Immature natural killer cell (primary cell): ENCODE data around the gene ZNF691. TPM values are rescaled to one million over a fixed set of nuclear protein-coding genes. Genes with fewer than 3 reads are reported as not detected.
A peak's percentile ranks its signal among the peaks of the same experiment; 100 is the strongest.
"Not testable (repeated sequence)": the region's sequence is repeated elsewhere in the genome, so short reads cannot be mapped to it uniquely, and the experiment has no call there.

Experiments used
- DNase-seq, 3 donors: peaks; one replicate each; pipeline ENCODE4 v3.0.0; 2022; ENCODE audit warnings: mixed read lengths in 1 of 3
- H3K27ac Mint-ChIP-seq, 6 donors: one replicate each; pipeline ENCODE4 v1.8.0; 2020; ENCODE audit warnings: mixed read lengths in 6 of 6, mild to moderate bottlenecking in 5 of 6, inconsistent platforms in 4 of 6, moderate library complexity in 3 of 6
- H3K27me3 Mint-ChIP-seq, 3 donors: one replicate each; pipeline ENCODE4 v1.8.0; 2020 to 2021; ENCODE audit warnings: low read depth in 3 of 3, mild to moderate bottlenecking in 3 of 3, mixed read lengths in 3 of 3, moderate library complexity in 3 of 3, inconsistent platforms in 1 of 3
- H3K36me3 Mint-ChIP-seq, 3 donors: one replicate each; pipeline ENCODE4 v1.8.0; 2020; ENCODE audit warnings: mixed read lengths in 3 of 3, inconsistent platforms in 2 of 3, mild to moderate bottlenecking in 2 of 3
- H3K4me1 Mint-ChIP-seq, 2 donors: one replicate each; pipeline ENCODE4 v1.8.0; 2020; ENCODE audit warnings: inconsistent platforms in 2 of 2, mild to moderate bottlenecking in 2 of 2, mixed read lengths in 2 of 2, moderate library complexity in 1 of 2
- H3K4me3 Mint-ChIP-seq, 5 donors: one replicate each; pipeline ENCODE4 v1.8.0; 2020; ENCODE audit warnings: mild to moderate bottlenecking in 5 of 5, mixed read lengths in 5 of 5, inconsistent platforms in 3 of 5, moderate library complexity in 3 of 5
- H3K9me3 Mint-ChIP-seq, 6 donors: one replicate each; pipeline ENCODE4 v1.8.0; 2020; ENCODE audit warnings: mild to moderate bottlenecking in 6 of 6, mixed read lengths in 6 of 6, inconsistent platforms in 4 of 6, moderate library complexity in 3 of 6
- polyA plus RNA-seq, 3 donors: library from polyadenylated mRNA; unstranded; fragments of 300-500 nt; fragmentation: Illumina TruSeq; gene quantifications; one replicate each; pipeline ENCODE4 v1.2.3, GENCODE V29; 2021

The ZNF691 gene
- polyA plus RNA-seq, 3 donors from 2014 or later = 5.2 to 10.2 (median 7.1) TPM

DNA sequence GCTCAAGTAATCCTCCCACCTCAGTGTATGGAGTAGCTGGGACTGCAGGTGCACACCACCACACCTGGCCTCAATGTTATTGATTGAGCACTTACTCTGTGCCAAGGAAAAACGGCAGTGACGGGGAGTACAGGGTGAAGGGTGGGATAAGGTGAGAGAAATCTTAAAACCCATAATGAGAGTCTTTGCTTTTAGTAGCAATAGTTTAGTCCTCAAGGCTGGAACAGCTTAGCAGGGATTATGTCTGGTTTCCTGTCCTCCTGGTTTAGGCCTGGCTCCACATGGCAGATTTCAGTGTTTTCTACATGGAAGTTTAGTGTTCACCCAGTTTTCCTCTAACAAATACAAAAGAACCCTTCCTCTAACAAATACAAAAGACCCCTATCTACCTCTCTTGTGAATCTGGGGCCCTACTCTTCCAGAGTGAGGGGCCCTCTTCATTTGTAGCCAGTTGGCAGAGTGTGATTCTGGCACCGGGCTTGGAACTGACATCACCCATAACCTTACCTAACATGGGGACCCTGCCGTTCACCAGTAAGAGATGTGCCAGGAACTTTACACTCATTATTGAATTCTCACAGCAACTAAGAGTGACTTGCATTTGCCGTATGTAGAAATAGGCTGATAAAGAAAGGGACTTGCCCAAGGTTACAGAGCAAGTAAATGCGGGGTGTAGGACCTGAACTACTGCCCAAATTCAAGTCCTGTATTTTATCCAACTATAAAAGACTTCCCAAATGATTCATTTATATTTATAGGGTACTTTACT, 6.9 kb downstream of the ZNF691 start:
- peaks cover under 1 to 5% (median 2%) of the 10 kb centered on the region in 3 donors for H3K27me3 Mint-ChIP-seq
- H3K36me3 Mint-ChIP-seq = peaks cover 7 to 22% (median 22%) of the 10 kb centered on the region in 3 donors
- H3K27ac Mint-ChIP-seq = peak overlapping the region in 2 of 6 donors; percentile 12 to 21
- H3K9me3 Mint-ChIP-seq = no peaks in the 10 kb centered on the region
- no peak for DNase-seq
- peaks cover 6 to 10% of the 10 kb centered on the region in 2 donors for H3K4me1 Mint-ChIP-seq
- no peak overlapping the region for H3K4me3 Mint-ChIP-seq

DNA sequence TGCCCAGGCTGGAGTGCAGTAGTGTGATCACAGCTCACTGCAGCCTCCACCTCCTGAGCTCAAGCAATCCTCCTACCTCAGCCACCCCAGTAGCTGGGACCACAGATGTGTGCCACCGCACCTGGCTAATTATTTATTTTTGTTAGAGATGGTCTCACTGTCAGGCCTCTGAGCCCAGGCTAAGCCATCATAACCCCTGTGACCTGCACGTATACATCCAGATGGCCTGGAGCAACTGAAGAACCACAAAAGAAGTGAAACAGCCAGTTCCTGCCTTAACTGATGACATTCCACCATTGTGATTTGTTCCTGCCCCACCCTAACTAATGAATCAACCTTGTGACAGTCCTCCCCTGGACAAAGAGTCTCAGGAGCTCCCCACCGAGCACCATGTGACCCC, 10.1 kb downstream of the ZNF691 start:
- peaks cover 9 to 18% (median 13%) of the 10 kb centered on the region in 3 donors for H3K36me3 Mint-ChIP-seq
- H3K4me1 Mint-ChIP-seq, H3K27ac Mint-ChIP-seq, DNase-seq, H3K4me3 Mint-ChIP-seq: not testable (repeated sequence)
- peaks cover 10 to 20% (median 13%) of the 10 kb centered on the region in 3 donors for H3K27me3 Mint-ChIP-seq
- H3K9me3 Mint-ChIP-seq = peaks cover 0 to 13% (median 9%) of the 10 kb centered on the region in 6 donors

DNA sequence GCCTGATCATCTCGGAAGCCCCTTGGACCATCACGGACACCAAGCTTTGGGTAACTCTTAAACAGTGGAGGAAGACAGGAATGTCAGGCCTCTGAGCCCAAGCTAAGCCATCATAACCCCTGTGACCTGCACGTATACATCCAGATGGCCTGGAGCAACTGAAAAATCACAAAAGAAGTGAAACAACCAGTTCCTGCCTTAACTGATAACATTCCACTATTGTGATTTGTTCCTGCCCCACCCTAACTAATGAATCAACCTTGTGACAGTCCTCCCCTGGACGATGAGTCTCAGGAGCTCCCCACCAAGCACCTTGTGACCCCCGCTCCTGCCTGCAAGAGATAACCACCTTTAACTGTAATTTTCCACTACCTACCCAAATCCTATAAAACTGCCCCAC, 13.0 kb downstream of the ZNF691 start:
- not testable (repeated sequence) for H3K4me1 Mint-ChIP-seq, H3K4me3 Mint-ChIP-seq, DNase-seq, H3K27ac Mint-ChIP-seq
- H3K9me3 Mint-ChIP-seq = peaks cover 1 to 23% (median 12%) of the 10 kb centered on the region in 6 donors
- H3K27me3 Mint-ChIP-seq = peaks cover 10 to 28% (median 18%) of the 10 kb centered on the region in 3 donors
- H3K36me3 Mint-ChIP-seq = peaks cover 9 to 13% (median 11%) of the 10 kb centered on the region in 3 donors

DNA sequence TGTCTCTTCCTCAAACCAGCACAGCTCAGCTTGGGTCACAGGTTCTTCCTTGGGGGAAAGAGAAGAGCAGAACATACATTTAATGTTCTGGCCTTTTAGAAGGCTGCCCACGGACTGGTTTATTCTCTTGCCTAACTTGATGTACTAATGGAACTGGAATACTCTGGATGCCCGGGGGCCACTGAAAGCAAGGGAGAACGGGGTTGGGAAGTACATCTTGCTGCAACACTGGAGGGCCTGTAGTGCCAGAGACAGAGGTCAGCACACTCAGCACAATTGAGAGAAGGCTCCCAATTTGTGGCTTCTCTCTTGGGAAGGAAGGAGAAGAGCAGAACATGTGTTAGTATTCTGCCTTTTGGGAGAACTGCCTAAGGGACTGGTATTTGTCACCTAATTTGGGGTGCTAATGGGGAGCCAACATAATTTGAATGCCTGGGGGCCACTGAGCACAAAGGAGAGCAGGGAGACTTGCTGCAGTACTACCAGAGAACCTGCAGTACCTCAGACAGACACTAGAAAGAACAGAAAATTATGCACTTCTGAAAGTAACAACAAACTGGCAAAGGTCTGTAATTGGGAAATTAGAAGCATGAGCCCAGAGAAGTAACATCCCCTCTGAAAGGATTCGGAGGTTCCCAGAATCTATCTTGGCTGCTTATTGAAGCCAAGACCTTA, 14.1 kb downstream of the ZNF691 start:
- H3K27ac Mint-ChIP-seq = no peak overlapping the region
- H3K9me3 Mint-ChIP-seq = peaks cover 1 to 23% (median 12%) of the 10 kb centered on the region in 6 donors
- DNase-seq = no peak
- peaks cover 10 to 28% (median 23%) of the 10 kb centered on the region in 3 donors for H3K27me3 Mint-ChIP-seq
- no peak overlapping the region for H3K4me3 Mint-ChIP-seq
- no peaks in the 10 kb centered on the region for H3K4me1 Mint-ChIP-seq
- peaks cover 9 to 13% (median 11%) of the 10 kb centered on the region in 3 donors for H3K36me3 Mint-ChIP-seq

DNA sequence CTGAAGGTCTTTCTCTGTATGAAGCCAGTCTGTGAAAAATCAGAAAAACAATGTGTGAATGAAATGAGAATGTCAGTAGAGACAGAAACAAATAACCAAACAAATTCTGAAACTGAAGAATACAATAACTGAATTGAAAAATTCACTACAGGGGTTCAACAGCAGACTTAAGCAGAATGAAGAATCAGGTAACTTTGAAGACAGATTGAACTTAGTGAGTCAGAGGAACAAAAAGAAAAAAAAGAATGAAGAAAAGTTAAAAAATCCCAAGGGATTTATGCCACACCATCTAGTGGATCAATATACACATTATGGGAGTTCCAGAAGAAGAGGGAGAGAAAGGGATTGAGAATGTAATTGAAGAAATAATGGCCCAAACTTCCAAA, 14.6 kb downstream of the ZNF691 start:
- no peak for DNase-seq
- no peak overlapping the region for H3K27ac Mint-ChIP-seq
- H3K27me3 Mint-ChIP-seq = peaks cover 12 to 28% (median 22%) of the 10 kb centered on the region in 3 donors
- peaks cover 8 to 13% (median 9%) of the 10 kb centered on the region in 3 donors for H3K36me3 Mint-ChIP-seq
- no peaks in the 10 kb centered on the region for H3K4me1 Mint-ChIP-seq
- H3K4me3 Mint-ChIP-seq = no peak overlapping the region
- peaks cover 1 to 23% (median 12%) of the 10 kb centered on the region in 6 donors for H3K9me3 Mint-ChIP-seq

DNA sequence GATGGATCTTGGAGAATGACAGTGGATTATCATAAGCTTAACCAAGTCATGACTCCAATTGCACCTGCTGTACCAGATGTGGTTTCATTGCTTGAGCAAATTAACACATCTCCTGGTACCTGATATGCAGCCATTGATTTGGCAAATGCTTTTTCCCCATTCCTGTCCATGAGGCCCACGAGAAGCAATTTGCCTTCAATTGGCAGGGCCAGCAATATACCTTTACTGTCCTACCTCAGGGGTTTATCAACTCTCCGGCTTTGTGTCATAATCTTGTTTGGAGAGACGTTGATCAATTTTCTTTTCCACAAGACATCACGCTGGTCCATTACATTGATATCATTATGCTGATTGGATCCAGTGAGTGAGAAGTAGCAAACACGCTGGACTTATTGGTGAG, 20.1 kb downstream of the ZNF691 start:
- no peak overlapping the region for H3K4me3 Mint-ChIP-seq
- no peaks in the 10 kb centered on the region for H3K36me3 Mint-ChIP-seq
- no peak for DNase-seq
- peaks cover 0 to 10% (median 3%) of the 10 kb centered on the region in 6 donors for H3K9me3 Mint-ChIP-seq
- no peaks in the 10 kb centered on the region for H3K4me1 Mint-ChIP-seq
- H3K27me3 Mint-ChIP-seq = peaks cover 5 to 18% (median 10%) of the 10 kb centered on the region in 3 donors
- H3K27ac Mint-ChIP-seq = no peak overlapping the region

DNA sequence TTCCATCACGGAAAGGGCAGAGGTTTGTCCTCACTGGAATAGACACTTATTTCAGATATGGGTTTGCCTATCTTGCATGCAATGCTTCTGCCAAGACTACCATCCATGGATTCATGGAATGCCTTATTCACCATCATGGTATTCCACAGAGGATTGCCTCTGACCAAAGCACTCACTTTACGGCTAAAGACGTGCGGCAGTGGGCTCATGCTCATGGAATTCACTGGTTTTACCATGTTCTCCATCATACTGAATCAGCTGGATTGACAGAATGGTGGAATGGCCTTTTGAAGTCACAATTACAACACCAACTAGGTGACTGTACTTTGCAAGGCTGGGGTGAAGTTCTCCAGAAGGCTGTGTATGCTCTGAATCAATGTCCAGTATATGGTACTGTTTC, 22.1 kb downstream of the ZNF691 start:
- H3K27ac Mint-ChIP-seq, H3K4me1 Mint-ChIP-seq, DNase-seq, H3K9me3 Mint-ChIP-seq, H3K36me3 Mint-ChIP-seq, H3K4me3 Mint-ChIP-seq: not testable (repeated sequence)
- peaks cover 5 to 16% (median 7%) of the 10 kb centered on the region in 3 donors for H3K27me3 Mint-ChIP-seq

DNA sequence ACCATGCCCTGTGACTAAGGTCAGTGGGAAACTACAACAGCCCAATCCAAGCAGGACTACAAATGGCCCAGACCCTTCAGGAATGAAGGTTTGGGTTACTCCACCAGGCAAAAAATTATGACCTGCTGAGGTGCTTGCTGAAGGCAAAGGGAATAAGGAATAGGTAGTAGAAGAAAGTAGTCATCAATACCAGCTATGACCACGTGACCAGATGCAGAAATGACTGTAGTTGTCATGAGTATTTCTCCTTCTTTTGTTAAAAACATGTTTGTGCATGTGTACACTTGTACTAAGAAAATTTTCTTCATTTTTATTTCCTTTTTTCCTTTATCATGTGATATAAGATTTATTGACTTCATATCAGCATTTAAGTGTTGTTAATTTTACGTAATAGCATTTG, 22.8 kb downstream of the ZNF691 start:
- H3K4me1 Mint-ChIP-seq, DNase-seq, H3K4me3 Mint-ChIP-seq, H3K9me3 Mint-ChIP-seq, H3K36me3 Mint-ChIP-seq, H3K27ac Mint-ChIP-seq: not testable (repeated sequence)
- peaks cover 2 to 14% (median 5%) of the 10 kb centered on the region in 3 donors for H3K27me3 Mint-ChIP-seq

DNA sequence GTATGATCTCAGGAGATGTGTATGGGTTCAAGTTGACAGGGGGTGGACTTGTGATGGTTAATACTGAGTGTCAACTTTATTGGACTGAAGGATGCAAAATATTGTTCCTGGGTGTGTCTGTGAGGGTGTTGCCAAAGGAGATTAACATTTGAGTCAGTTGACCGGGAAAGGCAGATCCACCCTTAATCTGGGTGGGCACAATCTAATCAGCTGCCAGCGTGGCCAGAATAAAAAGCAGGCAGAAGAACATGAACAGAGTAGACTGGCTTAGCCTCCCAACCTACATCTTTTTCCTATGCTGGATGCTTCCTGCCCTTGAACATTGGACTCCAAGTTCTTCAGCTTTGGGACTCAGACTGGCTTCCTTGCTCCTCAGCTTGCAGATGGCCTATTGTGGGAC, 23.3 kb downstream of the ZNF691 start:
- not testable (repeated sequence) for H3K36me3 Mint-ChIP-seq, H3K4me3 Mint-ChIP-seq, H3K4me1 Mint-ChIP-seq, DNase-seq, H3K9me3 Mint-ChIP-seq, H3K27ac Mint-ChIP-seq
- peaks cover 2 to 14% (median 5%) of the 10 kb centered on the region in 3 donors for H3K27me3 Mint-ChIP-seq

DNA sequence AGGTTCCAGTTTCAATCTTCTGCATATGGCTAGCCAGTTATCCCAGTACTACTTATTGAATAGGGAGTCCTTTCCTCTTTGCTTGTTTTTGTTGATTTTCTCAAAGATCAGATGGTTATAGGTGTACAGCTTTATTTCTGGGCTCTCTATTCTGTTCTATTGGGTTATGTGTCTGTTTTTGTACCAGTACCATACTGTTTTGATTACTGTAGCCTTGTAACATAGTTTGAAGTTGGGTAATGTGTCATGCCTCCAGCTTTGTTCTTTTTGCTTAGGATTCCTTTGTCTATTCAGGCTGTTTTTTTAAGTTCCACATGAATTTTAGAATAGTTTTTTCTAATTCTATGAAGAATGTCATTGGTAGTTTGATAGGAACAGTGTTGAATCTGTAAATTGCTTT, 26.7 kb downstream of the ZNF691 start:
- H3K9me3 Mint-ChIP-seq, H3K27ac Mint-ChIP-seq, H3K36me3 Mint-ChIP-seq, H3K4me1 Mint-ChIP-seq, H3K4me3 Mint-ChIP-seq, DNase-seq: not testable (repeated sequence)
- peaks cover 0 to 20% (median 16%) of the 10 kb centered on the region in 3 donors for H3K27me3 Mint-ChIP-seq

DNA sequence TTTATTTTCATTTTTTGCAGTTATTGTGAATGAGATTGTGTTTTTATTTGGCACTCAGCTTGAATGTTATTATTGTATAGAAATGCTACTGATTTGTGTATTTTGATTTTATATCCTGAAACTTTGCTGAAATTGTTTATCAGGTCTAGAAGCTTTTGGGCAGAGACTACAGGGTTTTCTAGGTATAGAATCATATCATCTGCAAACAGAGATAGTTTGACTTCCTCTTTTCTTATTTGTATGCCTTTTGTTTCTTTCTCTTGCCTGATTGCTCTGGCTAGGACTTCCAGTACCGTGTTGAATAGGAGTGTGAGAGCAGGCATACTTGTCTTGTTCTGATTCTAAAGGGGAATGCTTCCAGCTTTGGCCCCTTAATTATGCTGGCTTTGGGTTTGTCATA, 27.3 kb downstream of the ZNF691 start:
- H3K4me3 Mint-ChIP-seq = no peak overlapping the region
- H3K9me3 Mint-ChIP-seq = peaks cover 0 to 2% (median 0%) of the 10 kb centered on the region in 6 donors
- no peak for DNase-seq
- H3K36me3 Mint-ChIP-seq = no peaks in the 10 kb centered on the region
- no peak overlapping the region for H3K27ac Mint-ChIP-seq
- peaks cover 0 to 20% (median 16%) of the 10 kb centered on the region in 3 donors for H3K27me3 Mint-ChIP-seq
- H3K4me1 Mint-ChIP-seq = no peaks in the 10 kb centered on the region

DNA sequence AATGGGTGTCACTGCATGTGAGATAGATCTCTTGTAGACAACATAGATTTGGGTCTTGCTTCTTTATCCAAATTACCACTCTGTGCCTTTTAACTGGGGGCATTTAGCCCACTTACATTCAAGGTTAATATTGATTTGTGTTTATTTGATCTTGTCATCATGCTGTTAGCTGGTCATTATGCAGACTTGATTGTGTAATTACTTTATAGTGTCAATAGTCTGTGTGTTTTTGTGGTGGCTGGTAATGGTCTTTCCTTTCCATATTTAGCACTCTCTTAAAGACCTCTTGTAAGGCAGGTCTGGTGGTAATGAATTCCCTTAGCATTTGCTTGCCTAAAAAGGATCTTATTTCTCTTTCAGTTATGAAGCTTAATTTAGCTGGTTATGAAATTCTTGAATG, 29.6 kb downstream of the ZNF691 start:
- DNase-seq = no peak
- Mint-ChIP-seq H3K36me3 (no peaks in the 10 kb centered on the region), H3K27ac (no peak overlapping the region), H3K27me3 (peaks cover 3 to 23% (median 16%) of the 10 kb centered on the region in 3 donors), H3K4me1 (no peaks in the 10 kb centered on the region), H3K4me3 (no peak overlapping the region), H3K9me3 (peaks cover 0 to 2% (median 0%) of the 10 kb centered on the region in 6 donors)

DNA sequence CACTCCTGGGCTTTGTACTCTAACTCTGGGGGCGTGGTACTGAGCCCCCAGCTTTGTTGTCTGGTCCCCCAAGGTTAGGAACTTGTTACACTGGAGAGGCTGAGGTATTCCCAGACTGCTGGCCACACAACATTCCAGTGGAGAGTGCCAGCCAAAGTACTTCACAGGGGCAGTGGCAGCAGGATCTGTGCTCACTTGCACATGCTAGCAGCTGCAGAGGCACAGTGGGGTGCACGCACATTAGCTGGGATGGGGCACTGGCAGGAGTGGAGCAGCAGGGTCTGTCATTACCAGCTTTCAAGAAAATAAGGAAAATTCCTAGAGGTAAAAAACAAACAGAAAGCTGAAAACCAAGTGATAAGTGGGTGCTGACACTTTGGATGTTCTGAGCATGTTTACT, 31.0 kb downstream of the ZNF691 start:
- Mint-ChIP-seq H3K36me3 (no peaks in the 10 kb centered on the region), H3K27ac (no peak overlapping the region), H3K9me3 (peaks cover 0 to 2% (median 0%) of the 10 kb centered on the region in 6 donors), H3K27me3 (peaks cover 3 to 25% (median 14%) of the 10 kb centered on the region in 3 donors), H3K4me1 (no peaks in the 10 kb centered on the region), H3K4me3 (no peak overlapping the region)
- no peak for DNase-seq

DNA sequence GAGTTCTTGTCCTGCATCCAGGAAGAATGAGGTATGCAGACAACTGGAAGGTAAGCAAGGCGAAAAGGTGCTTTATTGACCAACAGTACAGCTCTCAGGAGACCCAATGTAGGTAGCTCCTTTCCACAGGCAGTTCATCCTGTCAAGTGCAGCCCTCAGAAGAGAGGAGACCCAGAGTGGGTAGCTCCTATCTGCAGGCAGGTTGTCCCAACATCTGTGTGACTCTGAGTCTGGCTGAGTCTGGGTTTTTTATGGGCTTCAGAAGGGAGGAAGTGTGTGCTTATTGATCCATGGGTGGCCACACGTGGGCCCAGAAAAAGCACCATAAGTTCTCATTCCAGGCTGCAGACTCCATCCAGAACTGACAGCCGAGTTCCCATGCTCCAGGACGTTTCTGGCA, 34.0 kb downstream of the ZNF691 start:
- no peak overlapping the region for H3K4me3 Mint-ChIP-seq
- DNase-seq = no peak
- no peaks in the 10 kb centered on the region for H3K36me3 Mint-ChIP-seq
- no peak overlapping the region for H3K27ac Mint-ChIP-seq
- peaks cover 3 to 25% (median 17%) of the 10 kb centered on the region in 3 donors for H3K27me3 Mint-ChIP-seq
- H3K4me1 Mint-ChIP-seq = no peaks in the 10 kb centered on the region
- no peaks in the 10 kb centered on the region for H3K9me3 Mint-ChIP-seq
